Measurements from ENCODE around the gene ASIC3.
"Not testable (repeated sequence)": the region's sequence is repeated elsewhere in the genome, so short reads cannot be mapped to it uniquely, and the experiment has no call there.

ASIC3 gene

GRCh38 chr7:151034312-151035025 is 13.9 kb upstream of the ASIC3 start:
- DNase-seq, result no peak

GRCh38 chr7:151035026-151035717 is 13.2 kb upstream of the ASIC3 start:
- DNase-seq, result no peak

GRCh38 chr7:151035902-151036301 is 12.4 kb upstream of the ASIC3 start:
- DNase-seq, result no peak

- DNase-seq, result peak; percentile 56
Observed at GRCh38 chr7:151038951-151039849, 9.1 kb upstream of the ASIC3 start.

- DNase-seq, result no peak
Observed at GRCh38 chr7:151039850-151040548, 8.3 kb upstream of the ASIC3 start.

GRCh38 chr7:151040616-151041375 is 7.5 kb upstream of the ASIC3 start:
- no peak for DNase-seq

GRCh38 chr7:151043449-151043848 is 4.9 kb upstream of the ASIC3 start:
- not testable (repeated sequence) for DNase-seq

GRCh38 chr7:151043959-151044358 is 4.4 kb upstream of the ASIC3 start:
- DNase-seq, result no peak

GRCh38 chr7:151045262-151045661 is 3.1 kb upstream of the ASIC3 start:
- no peak for DNase-seq

GRCh38 chr7:151045967-151046366 is 2.4 kb upstream of the ASIC3 start:
- DNase-seq, result no peak

GRCh38 chr7:151046603-151047573 is 1.4 kb upstream of the ASIC3 start:
- DNase-seq, result no peak

- DNase-seq, result no peak
Observed at GRCh38 chr7:151048911-151049463, 656 bp downstream of the ASIC3 start.

GRCh38 chr7:151051108-151051507 is 2.8 kb downstream of the ASIC3 start:
- DNase-seq, result peak; percentile 48

GRCh38 chr7:151053096-151053495 is 4.8 kb downstream of the ASIC3 start:
- no peak for DNase-seq

GRCh38 chr7:151053751-151054150 is 5.4 kb downstream of the ASIC3 start:
- DNase-seq, result no peak

- DNase-seq, result no peak
Observed at GRCh38 chr7:151056283-151056665, 7.9 kb downstream of the ASIC3 start.

GRCh38 chr7:151056666-151057505 is 8.6 kb downstream of the ASIC3 start:
- no peak for DNase-seq

GRCh38 chr7:151057506-151057988 is 9.2 kb downstream of the ASIC3 start, which contains the start of gene CDK5:
TSS of gene CDK5 (minus strand) at chr7:151057897. CDS start at chr7:151057848, 49 bp downstream.
- DNase-seq, result no peak
